BE2C (cell line): Measurements from ENCODE around the gene ADSS1.

Experiments
- DNase-seq: peaks from one replicate; pipeline ENCODE4 v3.0.0-alpha.2; 2020
- H3K27me3 ChIP-seq: fragments of 250-450 bp; sonication (Bioruptor Pico); 2 replicates; pipeline ENCODE4 v1.5.1; 2020; ENCODE audit warnings: mild to moderate bottlenecking
- H3K36me3 ChIP-seq: fragments of 250-450 bp; sonication (Bioruptor Pico); 2 replicates; pipeline ENCODE4 v1.5.1; 2020; ENCODE audit warnings: mild to moderate bottlenecking
- H3K4me1 ChIP-seq: fragments of 250-450 bp; sonication (Bioruptor Pico); 2 replicates; pipeline ENCODE4 v1.5.1; 2020
- H3K4me3 ChIP-seq: 2 replicates; pipeline ENCODE4 v1.5.1; 2011; ENCODE audit warnings: low read depth, low read length
- H3K9me3 ChIP-seq: fragments of 250-450 bp; sonication (Bioruptor Pico); 2 replicates; pipeline ENCODE4 v1.5.1; 2020
- CTCF ChIP-seq: IDR thresholded peaks from 2 replicates; pipeline ENCODE4 v1.5.1; 2012; ENCODE audit warnings: mild to moderate bottlenecking, low read depth, low read length

The ADSS1 gene

GRCh38 chr14:104785708-104786080 lies 61.7 kb downstream of the ADSS1 start:
- Histone ChIP-seq H3K4me1 (no peaks in the 10 kb centered on the region), H3K27me3 (no peaks in the 10 kb centered on the region), H3K4me3 (no peak overlapping the region), H3K9me3 (no peaks in the 10 kb centered on the region), H3K36me3 (peaks cover 11% of the 10 kb centered on the region; the same call in 1 of the 2 replicates)
- TF ChIP-seq CTCF = no peak
- no peak for DNase-seq

DNA sequence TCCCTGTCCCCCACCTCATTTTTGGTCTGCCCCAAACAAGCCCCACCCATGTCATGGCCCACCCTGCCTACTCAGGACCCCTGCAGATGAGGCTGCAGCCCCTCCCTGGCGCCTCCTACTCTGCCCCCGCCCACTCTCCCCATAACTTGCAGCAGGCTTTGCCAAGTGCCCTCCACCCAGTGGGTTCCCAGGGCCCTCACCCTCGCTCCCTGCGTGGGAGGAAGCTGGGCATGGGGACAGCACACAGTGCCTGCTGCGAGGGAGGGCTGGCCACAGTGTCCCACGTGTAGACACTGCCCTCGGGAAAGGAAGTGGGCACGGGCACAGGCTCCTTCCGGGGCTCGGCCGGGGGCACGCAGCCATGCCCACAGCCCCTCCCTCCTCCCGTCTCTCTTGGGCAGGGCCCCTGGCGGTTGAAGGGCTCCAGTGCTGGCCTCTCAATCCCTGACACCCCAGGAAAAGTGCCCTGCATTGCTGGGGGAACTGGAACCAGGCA lies 62.1 kb downstream of the ADSS1 start:
- Histone ChIP-seq H3K36me3 (peaks cover 16% of the 10 kb centered on the region), H3K27me3 (no peaks in the 10 kb centered on the region), H3K9me3 (no peaks in the 10 kb centered on the region), H3K4me1 (no peaks in the 10 kb centered on the region), H3K4me3 (no peak overlapping the region)
- TF ChIP-seq CTCF = no peak
- no peak for DNase-seq

- no peak overlapping the region for H3K4me3 ChIP-seq
- H3K27me3 ChIP-seq = no peaks in the 10 kb centered on the region
- no peaks in the 10 kb centered on the region for H3K4me1 ChIP-seq
- DNase-seq = no peak
- no peaks in the 10 kb centered on the region for H3K9me3 ChIP-seq
- TF ChIP-seq CTCF = no peak
- H3K36me3 ChIP-seq = peaks cover 24% of the 10 kb centered on the region
Observed at GRCh38 chr14:104786726-104787675, 63.0 kb downstream of the ADSS1 start.

DNA sequence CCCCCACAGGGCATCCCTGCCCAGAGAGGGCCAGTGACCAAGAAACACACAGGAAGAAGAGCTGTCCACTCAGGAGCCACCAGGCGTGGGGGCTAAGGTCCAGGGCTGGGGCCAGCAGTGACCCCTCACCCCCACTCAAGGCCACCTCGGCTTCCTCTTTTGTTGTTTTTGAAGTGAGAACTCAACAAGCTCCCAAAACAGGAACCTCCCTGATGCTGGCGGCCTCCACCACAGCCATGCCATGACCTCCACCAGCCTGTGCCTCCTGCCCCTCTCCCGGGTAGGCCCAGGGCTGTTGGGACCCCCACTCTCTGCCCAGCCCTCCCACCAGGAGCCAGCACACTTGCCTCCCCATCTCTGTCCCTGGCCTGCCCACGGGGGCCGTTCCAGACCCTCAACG lies 63.7 kb downstream of the ADSS1 start:
- Histone ChIP-seq H3K4me1 (no peaks in the 10 kb centered on the region), H3K27me3 (no peaks in the 10 kb centered on the region), H3K36me3 (peaks cover 28% of the 10 kb centered on the region), H3K4me3 (no peak overlapping the region), H3K9me3 (no peaks in the 10 kb centered on the region)
- DNase-seq = no peak
- TF ChIP-seq CTCF = no peak

DNA sequence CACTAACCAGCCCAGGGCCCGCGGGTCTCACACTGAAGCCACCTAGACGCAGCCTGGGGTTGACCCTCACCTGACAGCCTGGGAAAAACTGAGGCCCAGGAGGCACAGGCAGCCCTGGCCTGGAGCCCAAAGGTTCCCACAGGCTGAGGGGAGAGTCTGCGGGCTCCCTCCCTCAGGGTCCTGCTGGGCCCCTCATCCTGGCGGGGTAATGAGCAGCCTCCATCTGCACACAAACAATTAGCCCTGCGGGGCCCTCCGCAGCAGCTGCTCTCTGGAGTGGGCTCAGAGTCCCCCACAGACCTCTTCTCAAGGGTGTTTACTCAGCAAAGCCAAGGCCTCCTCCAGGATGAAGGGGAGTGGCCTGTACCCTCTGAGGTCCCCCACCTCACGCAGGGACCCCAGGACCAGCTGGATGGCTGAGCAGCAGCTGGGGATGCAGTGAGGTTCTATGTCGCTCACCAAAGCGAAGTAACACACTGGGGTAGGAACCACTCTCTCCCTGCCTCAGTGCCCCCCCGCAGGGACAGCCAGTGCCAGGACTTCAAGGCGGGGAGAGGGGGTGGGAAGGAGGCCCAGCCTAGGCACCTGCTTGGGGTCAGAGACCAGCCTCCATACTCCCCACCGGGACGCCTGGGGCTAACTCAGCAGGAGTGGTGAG lies 64.3 kb downstream of the ADSS1 start:
- no peaks in the 10 kb centered on the region for H3K4me1 ChIP-seq
- peaks cover 28% of the 10 kb centered on the region for H3K36me3 ChIP-seq
- no peaks in the 10 kb centered on the region for H3K9me3 ChIP-seq
- no peak for TF ChIP-seq CTCF
- no peaks in the 10 kb centered on the region for H3K27me3 ChIP-seq
- H3K4me3 ChIP-seq = no peak overlapping the region
- no peak for DNase-seq
